ENCODE measurements around the gene NAV1. TPM values are rescaled to one million over a fixed set of nuclear protein-coding genes. Genes with fewer than 3 reads are reported as not detected.
A peak's percentile ranks its signal among the peaks of the same experiment; 100 is the strongest.

Gene NAV1
- total RNA-seq, 4 donors from 2014 or later = 18.1 to 25.5 (median 21.0) TPM

GRCh38 chr1:201554789-201555592, 16.1 kb downstream of the NAV1 start:
- Histone ChIP-seq H3K4me1 (peaks cover 5 to 66% (median 33%) of the 10 kb centered on the region in 3 donors), H3K36me3 (no peaks in the 10 kb centered on the region), H3K27ac (peak overlapping the region in 3 of 4 donors; percentile 57 to 67 (median 63)), H3K27me3 (peaks cover 0 to 4% (median 0%) of the 10 kb centered on the region in 4 donors), H3K9me3 (no peaks in the 10 kb centered on the region), H3K4me3 (no peak overlapping the region)
- TF ChIP-seq POLR2A (IDR thresholded peaks at IDR 0.05) (no peak), CTCF (IDR thresholded peaks at IDR 0.05) (no peak)
- intact Hi-C loops (cut with DNase I) = loop anchor here (5.0 kb wide), 1 partner anchor 237 kb away; no protein-coding TSS in a partner anchor
- WGBS, 2 donors = 75 to 83% methylated on average over 7 of the region's 7 CpGs
- DNase-seq = no peak

GRCh38 chr1:201555593-201555945, 16.6 kb downstream of the NAV1 start:
- no peak for DNase-seq
- no peaks in the 10 kb centered on the region for H3K36me3 ChIP-seq
- intact Hi-C loops (cut with DNase I) = loop anchor here (5.0 kb wide), 1 partner anchor 237 kb away; no protein-coding TSS in a partner anchor
- peaks cover 0 to 4% (median 0%) of the 10 kb centered on the region in 4 donors for H3K27me3 ChIP-seq
- no peaks in the 10 kb centered on the region for H3K9me3 ChIP-seq
- TF ChIP-seq POLR2A (IDR thresholded peaks at IDR 0.05) (no peak), CTCF (IDR thresholded peaks at IDR 0.05) (no peak)
- WGBS, 2 donors = 69 to 74% methylated on average over 5 to 6 of the region's 9 CpGs
- H3K4me3 ChIP-seq = no peak overlapping the region
- H3K27ac ChIP-seq = peak overlapping the region in 3 of 4 donors; percentile 57 to 67 (median 63)
- H3K4me1 ChIP-seq = peaks cover 5 to 72% (median 33%) of the 10 kb centered on the region in 3 donors

- Histone ChIP-seq H3K4me3 (no peak overlapping the region), H3K27ac (peak overlapping the region in 3 of 4 donors; percentile 2 to 38 (median 15)), H3K4me1 (peaks cover 5 to 81% (median 38%) of the 10 kb centered on the region in 3 donors), H3K27me3 (peaks cover 0 to 4% (median 0%) of the 10 kb centered on the region in 4 donors), H3K9me3 (no peaks in the 10 kb centered on the region), H3K36me3 (no peaks in the 10 kb centered on the region)
- WGBS, 2 donors = 39 to 42% methylated on average over 2 to 5 of the region's 5 CpGs
- DNase-seq = no peak
- intact Hi-C loops (cut with DNase I) = loop anchor here (5.0 kb wide), 1 partner anchor 235 kb away; no protein-coding TSS in a partner anchor
- TF ChIP-seq POLR2A (IDR thresholded peaks at IDR 0.05) = no peak
- no peak for TF ChIP-seq CTCF (IDR thresholded peaks at IDR 0.05)
Measured at GRCh38 chr1:201556841-201557571, 18.1 kb downstream of the NAV1 start.

- 50 to 63% methylated on average over 7 of the region's 7 CpGs for WGBS, 2 donors
- peak overlapping the region in 3 of 4 donors; percentile 2 to 36 (median 15) for H3K27ac ChIP-seq
- no peak overlapping the region for H3K4me3 ChIP-seq
- no peaks in the 10 kb centered on the region for H3K9me3 ChIP-seq
- H3K4me1 ChIP-seq = peaks cover 5 to 81% (median 39%) of the 10 kb centered on the region in 3 donors
- TF ChIP-seq CTCF (IDR thresholded peaks at IDR 0.05) (no peak), POLR2A (IDR thresholded peaks at IDR 0.05) (no peak)
- no peak for DNase-seq
- no peaks in the 10 kb centered on the region for H3K36me3 ChIP-seq
- intact Hi-C loops (cut with DNase I) = loop anchor here (5.0 kb wide), 1 partner anchor 235 kb away; no protein-coding TSS in a partner anchor
- H3K27me3 ChIP-seq = peaks cover 0 to 4% (median 0%) of the 10 kb centered on the region in 4 donors
Measured at GRCh38 chr1:201557572-201557958, 18.6 kb downstream of the NAV1 start.

All from esophagus squamous epithelium (tissue), 5 donors.